NCI-H82 treated with DMSO at 0.1 percent for 48 hours (cell line): ENCODE measurements around the gene SLC35C1.
A peak's percentile ranks its signal among the peaks of the same experiment; 100 is the strongest.

Experiments
- DNase-seq: peaks from one replicate; lab custom pipeline; 2025; ENCODE audit not compliant: unreplicated experiment; lab: John Stamatoyannopoulos, UW

The SLC35C1 gene

GRCh38 chr11:45843158-45843924, 38.4 kb downstream of the SLC35C1 start:
- peak; percentile 42 for DNase-seq

- DNase-seq: no peak
Measured at GRCh38 chr11:45844822-45845578, 40.1 kb downstream of the SLC35C1 start.

- DNase-seq: no peak
Measured at GRCh38 chr11:45846174-45846675, 41.3 kb downstream of the SLC35C1 start.

- peak; percentile 81 for DNase-seq
Measured at GRCh38 chr11:45846974-45847910, 42.3 kb downstream of the SLC35C1 start, which contains the start of gene CRY2. Gene CRY2 (plus strand): TSS chr11:45847475. CDS start chr11:45847491, 16 bp downstream.

- no peak for DNase-seq
Measured at GRCh38 chr11:45847911-45848316, 43.0 kb downstream of the SLC35C1 start.

GRCh38 chr11:45848654-45849081, 43.7 kb downstream of the SLC35C1 start:
- DNase-seq: no peak

GRCh38 chr11:45850446-45850845, 45.5 kb downstream of the SLC35C1 start:
- no peak for DNase-seq

GRCh38 chr11:45851228-45851627, 46.3 kb downstream of the SLC35C1 start:
- DNase-seq: no peak

- no peak for DNase-seq
Measured at GRCh38 chr11:45852018-45852711, 47.2 kb downstream of the SLC35C1 start.

GRCh38 chr11:45852712-45853101, 47.8 kb downstream of the SLC35C1 start:
- no peak for DNase-seq

GRCh38 chr11:45853332-45854219, 48.6 kb downstream of the SLC35C1 start:
- no peak for DNase-seq

- no peak for DNase-seq
Measured at GRCh38 chr11:45855308-45855707, 50.4 kb downstream of the SLC35C1 start.

GRCh38 chr11:45856044-45856468, 51.1 kb downstream of the SLC35C1 start:
- DNase-seq: no peak

GRCh38 chr11:45857961-45858474, 53.1 kb downstream of the SLC35C1 start:
- DNase-seq: no peak

GRCh38 chr11:45858751-45859398, 53.9 kb downstream of the SLC35C1 start:
- no peak for DNase-seq

GRCh38 chr11:45859661-45860140, 54.8 kb downstream of the SLC35C1 start:
- no peak for DNase-seq

GRCh38 chr11:45860348-45860747, 55.4 kb downstream of the SLC35C1 start:
- no peak for DNase-seq

- DNase-seq: no peak
Measured at GRCh38 chr11:45860764-45861510, 56.0 kb downstream of the SLC35C1 start.
